HG03159 (cell line): Measurements from ENCODE around the gene MLLT1.

ENCODE experiments used
- ATAC-seq: cut with Tn5 transposase; IDR thresholded peaks from one replicate; pipeline ENCODE4 v1.9.1; 2021; ENCODE audit warnings: mild to moderate bottlenecking, moderate library complexity; ENCODE audit not compliant: unreplicated experiment

The MLLT1 gene

DNA sequence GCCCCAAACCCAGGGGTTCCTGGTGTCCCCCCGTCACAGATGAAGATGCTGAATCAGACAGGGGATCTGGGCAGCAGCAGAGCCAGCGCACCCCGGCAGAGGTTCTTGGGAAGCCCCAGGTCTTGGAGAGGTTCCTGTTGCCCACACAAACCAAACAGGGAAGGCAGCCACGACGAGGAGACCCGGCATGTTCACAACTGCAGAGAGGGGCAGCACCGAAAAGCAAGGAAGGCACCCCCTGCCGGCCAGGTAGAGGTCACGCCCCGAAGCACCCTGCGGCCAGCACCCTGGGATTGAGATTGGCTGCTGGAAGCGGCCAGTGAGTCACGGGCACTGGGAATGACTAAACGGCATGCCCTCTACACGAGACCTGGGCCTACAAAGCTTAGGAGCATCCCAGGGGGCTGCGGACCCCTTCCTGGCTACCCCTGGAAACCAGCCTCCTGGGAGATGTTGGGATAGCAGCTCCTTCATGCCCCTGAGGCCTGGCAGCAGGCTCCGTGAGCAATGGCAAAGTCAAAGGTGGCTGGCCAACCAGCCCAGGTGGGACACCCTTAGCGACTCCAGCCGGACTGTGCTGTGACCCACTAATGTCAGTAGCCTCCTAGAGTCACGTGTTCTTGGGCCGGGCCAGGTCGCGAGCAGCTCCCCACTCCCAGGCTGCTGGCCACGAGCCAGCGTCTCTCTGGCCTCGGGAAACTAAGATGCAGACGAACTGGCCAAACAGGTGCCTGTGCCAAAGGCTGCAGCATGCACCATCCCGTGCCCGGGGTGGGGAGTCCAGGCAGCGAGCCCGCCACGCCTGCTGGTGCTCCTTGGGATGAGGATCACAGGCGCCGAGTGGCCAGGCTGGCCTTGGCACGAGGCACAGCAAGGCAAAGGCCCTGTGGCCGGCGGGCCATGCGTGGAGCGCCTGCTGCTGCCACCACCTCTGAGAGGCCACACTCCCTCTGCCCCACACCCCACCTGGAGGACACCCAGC lies 43.2 kb downstream of the MLLT1 start:
- ATAC-seq: no peak

DNA sequence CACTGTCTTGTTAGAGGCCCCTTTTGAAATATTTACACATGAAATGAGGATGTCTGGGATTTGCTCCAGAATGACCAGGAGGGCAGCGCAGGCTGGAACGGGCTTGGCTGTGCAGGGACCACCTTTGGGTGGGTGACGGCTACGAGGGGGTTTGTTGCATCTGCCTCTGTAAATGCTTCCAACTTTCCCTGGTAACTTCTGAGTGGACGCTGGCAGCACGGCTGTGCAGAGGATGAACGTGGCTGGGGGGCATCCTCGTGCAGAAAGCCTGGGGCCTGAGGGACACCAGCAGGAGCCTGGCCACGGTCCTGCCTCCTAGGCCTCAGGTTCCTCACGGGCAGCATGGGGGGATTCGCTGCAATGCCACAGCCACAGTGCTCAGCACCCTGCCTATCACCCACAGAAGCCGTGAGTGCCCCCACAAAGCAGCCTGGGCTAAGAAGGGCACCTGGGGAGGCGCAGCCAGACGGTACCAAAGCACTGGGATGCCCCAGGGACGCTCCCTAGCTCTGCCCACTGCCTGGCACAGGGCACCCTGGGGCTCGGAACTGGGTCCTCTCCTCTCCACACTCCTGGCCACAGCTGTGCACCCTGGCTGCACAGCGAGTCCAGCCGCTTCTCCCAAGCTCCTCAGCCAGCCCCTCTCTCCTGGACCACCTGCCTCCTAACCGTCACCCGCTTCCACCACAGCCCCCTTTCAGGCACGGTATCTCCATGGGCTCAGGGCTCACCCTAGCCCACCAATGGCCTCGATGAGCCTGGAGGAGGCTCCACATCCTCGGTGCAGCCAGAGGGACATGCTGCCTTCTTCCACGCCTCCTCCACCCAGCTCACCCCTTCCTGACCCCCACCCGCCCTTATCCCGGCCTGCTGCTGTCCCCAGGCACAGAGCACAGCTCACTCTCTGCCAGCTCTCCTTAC lies 44.5 kb downstream of the MLLT1 start:
- ATAC-seq: no peak

DNA sequence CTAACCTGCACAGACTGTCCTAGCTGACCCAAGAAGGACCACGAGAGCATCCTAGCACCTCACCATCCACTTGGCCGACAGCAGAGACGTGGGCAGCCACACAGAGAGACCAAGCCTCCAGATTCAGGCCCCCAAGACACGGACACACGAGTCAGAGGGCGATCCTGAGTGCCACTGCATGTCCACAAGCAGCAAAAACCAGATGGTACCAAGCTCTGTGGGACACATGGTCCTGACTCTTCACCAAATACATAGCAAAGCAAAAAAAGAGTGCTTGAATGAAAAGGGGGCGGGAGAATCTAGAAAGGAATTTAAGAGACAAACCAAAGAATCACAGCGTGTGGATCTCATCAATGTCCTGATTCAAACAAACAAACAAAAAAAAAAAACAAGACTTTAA lies 45.2 kb downstream of the MLLT1 start:
- ATAC-seq: no peak

DNA sequence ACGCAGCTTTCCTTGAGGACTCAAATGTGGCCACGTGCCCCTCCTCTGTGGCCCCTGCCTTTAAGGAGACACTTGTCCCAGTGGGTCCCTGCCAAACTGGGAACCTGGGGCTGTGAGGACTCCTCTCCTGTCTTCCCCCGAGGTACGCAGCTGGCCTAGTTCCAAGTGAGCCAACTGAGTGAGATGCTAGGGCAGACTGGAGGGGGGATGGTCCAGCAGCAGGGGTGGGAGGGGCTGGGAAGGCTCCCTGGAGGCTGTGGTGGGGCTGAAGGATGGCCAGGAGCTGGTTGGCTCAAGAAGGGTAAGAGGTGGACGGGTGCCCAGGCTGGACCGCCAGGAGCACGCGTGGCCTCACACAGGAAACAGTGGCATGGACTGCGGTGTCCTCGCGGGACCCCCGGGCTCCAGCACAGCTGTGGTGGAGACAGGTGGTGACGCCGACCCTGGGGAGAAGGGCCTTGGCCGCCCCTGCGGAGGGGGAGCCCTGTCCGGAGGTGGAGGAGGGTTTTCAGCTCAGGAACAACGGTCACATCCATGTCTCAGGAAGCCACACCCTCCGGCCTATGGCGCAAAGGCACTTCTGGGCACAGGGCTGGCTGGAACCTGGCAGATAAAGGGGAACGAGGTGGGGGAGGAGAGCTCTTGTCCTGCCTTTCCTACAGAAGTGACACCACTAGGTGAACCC lies 45.8 kb downstream of the MLLT1 start:
- no peak for ATAC-seq

DNA sequence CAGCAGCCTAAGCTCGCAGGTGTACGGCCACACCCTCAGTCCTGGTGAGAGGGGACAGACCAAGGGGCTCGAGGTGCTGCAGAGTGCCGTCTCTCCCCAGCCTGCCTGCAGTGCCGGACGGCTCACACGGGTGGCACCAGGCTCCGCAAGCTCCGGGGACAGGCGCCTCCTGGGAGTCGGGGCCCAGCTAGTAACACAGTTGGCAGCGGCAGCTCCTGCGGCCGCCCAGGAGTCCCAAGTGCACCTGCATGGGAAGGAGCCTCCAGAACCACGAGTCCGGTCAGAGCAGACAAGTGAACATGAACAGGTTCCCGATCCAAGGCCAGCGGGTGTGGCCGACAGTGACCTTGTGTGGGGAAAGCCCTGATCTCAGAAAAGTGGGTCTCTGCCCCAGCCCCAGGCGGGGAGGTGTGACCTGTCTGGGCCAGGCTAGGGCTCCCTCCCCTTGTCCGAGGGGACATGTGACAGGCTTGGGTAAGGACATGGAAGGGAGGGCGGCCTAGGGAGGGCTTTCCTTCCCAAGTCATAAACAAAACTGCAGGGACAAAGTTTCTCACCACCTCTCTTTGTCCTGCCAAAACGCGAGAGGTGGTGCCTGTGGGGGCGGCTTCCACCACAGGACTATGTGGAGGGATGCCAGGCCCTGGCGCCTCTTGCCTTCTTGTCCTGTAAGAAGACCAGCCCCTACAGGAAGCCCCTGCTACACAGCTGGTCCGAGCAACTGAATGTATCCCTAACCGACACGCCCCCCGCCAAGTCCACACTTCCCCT lies 46.5 kb downstream of the MLLT1 start:
- ATAC-seq: no peak

DNA sequence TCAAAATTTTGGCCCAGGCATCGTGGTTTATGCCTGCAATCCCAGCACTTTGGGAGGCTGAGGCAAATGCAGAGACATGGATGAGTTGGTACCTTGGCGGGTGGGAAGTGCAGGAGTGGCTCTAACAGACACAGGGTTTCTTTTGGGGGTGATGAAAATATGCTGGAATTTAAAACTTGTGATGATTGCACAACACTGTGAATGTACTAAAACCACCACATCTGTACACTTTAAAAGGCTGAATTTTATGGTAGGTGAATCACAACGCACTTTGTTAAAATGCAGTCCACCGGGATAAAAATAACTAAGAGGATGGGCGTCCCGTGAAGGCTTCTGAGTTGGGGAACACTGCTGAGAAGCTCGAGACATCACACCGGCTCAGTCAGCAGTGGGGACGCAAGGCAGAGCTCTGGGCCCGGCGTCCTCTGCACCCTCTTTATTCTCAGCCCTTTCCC lies 47.1 kb downstream of the MLLT1 start:
- no peak for ATAC-seq

DNA sequence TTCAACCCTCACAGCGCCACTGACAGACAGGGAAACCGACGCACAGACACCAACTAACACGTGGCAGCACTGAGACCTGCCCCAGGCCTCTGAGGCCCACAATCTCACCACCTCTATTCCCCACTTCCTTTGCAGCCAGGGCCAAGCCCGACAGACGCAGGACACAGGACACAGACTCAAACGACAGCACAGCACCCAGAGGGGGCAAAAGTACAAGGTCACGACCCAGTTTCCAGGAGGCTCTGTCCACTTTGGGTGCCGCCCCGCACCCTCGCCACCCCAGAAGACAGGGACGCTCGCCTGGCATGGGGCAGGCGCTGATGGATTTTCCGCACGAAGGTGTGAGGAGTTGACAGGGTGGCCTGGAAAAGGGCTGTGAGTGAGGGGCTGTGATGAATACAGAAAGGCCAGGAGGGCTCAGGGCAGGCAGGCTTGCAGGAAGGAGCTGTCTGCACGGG lies 48.8 kb downstream of the MLLT1 start:
- no peak for ATAC-seq

DNA sequence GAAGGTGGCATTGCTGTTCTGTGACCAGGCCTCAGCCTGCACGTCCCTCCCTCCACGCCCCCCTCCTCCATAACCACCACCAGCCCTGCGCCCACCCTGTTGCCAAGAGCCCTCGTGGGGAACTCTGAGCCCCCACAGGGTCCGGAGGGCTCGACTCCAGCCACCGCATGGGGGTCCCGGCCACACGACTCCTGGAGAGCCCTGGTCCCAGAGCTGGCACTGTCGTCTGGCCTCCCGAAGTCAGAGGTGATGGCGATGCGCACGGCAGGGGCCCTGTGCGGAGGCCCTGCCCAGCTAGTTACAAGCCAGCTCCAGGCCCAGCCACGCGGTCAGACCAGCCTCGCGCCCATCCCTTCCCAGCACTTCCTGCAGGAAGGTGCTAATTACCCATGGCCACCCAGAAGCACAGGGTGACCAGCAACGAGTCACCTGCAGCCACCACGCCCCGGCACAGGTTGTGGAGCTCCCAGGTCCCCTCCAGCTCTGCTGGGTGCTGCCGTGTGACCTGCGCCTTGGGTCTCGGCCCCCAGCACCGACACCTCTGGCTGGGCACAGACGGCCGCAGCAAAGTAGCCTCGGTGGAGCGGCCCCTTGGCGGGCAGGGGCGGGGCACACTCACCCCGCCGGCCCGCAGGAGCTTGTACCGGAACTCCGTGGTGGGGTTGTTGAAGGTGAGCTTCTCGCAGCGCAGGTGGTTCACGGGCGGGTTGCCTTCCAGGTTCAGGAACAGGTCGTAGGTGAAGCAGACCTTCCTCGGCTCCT lies 49.6 kb downstream of the MLLT1 start:
- no peak for ATAC-seq

DNA sequence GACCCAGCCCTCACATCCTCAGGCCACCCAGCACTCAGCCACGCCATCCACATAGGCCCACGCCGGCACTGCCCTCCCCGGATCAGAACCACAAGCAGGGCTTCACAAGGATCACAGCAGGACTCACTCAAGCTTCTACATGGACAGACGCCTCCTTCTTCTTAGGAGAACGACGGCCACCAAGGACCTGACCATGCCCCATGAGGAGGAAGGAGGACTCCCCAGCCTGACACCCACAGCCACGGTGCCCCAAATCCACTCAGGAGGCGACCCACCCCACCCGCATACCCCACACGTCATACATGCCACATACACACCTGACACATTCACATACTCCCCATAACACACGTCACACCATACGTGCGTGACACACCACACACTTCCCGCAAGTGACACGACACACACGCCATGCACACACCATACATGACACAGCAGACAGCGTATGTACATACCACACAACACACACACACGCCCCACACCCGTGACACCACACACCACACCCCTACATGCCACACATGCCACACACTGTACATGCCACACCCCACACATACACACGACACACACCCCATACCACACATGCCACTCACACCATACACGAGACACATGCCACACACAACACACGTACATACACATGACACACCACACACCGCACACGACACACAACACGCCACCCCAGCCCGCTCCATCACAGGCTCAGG lies 50.4 kb downstream of the MLLT1 start:
- ATAC-seq: no peak

DNA sequence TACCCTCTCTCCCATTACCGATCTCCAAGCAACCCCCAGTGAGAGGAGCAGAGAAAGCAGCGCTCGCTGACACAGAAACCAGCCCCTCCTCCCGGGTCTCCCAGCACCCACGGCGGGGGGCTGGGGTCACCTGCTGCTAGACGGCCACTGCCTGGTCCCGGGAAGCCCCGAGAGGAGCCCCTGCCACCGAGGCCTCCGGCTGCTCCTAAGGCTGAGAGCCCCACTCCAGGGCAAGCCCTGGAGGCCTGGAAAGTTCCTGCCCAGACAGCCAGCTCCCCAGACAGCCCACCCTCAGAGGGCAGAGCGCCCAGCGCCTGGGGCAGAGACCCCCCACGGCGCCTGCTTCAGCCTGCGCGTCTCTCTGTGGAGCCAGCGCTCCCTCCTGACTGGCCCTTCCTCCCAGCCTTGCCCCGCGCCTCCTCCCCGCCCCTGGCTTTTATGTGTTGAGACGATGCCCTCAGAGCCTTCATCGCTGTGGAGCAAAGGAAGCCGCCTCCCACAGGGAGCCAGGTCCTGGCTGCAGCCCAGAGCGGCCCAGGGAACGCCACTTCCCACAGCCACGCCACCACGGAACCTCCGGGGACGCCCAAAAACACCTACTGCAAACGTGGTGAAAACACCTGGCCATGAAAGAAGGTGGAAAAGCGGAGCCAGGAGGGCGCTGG lies 51.1 kb downstream of the MLLT1 start:
- ATAC-seq: no peak

DNA sequence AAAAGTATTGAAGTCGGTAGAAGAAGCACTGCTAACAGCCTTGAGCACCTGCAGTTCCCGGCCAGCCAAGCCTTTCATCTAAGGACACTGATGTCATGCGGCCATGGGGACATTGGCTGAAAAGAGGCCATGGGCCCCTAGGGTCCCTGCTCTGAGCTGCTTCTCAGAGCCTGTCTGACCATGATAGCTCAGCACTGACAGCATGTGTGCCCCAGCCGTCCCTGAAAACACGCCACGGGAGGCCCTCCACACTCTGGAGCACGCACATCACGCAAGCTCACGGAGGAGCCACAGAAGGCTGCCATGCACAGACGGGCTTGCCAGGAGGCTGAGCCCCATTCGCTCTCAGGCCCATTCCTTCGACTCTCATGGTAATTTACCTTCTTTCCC lies 51.8 kb downstream of the MLLT1 start:
- no peak for ATAC-seq

DNA sequence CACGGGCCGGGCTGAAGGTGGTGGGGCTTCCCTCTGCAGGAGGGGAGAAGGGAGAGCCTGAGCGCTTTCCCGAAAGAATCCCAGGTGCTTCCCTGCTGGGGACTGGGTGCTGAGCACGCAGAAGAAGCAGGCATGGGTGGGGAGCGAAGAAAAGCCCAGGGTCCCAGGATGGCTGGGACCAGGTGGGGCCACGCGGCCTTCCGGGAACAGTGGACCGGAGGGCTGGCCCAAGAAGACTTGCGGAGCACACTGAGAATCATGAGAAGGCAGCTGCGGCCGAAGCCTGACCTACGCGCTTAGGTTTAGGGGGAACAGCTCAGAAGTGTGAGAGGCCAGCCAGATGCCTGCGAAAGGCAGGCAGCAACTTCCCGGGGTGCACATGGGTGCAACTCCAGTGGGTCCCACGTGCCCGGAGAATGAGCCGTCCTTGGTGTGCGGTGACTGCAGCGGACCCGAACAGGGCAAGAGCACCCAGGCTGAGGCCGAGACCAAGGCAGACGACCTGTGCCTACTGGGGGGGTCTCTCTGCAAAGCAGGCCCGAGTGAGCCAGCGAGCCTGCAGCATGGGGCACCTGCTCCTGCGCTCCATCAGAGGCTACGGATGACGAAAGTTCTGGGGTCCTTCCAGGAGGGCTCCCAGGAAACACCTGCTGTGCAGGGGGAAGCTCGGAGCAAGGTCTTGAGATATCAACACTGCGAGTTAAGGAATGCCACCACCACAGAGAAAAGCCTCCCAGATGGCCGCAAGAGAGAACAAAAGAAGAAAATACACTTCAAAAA lies 52.4 kb downstream of the MLLT1 start:
- ATAC-seq: no peak

DNA sequence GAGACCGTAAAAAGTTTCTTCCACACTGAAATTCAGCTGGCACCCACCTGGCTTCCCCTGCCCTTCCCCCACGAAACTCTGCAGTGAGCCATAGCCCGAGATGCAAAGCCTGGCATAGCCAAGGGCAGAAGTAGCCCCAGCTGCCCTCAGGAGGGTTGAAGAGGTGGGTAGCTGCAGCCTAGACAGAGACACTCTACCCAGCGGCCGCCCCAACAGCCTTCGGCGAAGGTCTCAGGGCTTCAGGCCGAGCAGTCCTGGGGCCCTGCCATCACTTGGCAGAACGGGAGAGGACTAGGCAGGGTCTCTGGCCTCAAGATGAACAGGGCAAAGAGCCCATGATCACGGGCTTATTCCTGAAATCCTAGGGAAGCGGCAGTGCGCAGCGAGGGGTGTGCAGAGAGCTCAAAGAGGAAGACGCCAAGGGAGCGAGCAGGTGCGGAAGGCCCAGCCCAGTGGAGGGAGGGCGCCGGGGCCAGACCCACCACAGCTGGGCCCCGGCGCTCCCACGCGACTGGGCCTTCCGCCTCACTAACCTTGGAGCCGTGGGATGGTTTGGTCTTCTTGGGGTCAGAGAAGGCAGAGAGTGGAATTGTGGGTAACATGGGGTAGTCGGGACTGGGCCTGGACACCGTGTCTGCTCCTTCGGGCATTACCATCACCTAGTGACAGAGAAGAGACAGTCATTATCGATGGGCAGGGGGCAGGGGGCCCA lies 53.2 kb downstream of the MLLT1 start:
- no peak for ATAC-seq

DNA sequence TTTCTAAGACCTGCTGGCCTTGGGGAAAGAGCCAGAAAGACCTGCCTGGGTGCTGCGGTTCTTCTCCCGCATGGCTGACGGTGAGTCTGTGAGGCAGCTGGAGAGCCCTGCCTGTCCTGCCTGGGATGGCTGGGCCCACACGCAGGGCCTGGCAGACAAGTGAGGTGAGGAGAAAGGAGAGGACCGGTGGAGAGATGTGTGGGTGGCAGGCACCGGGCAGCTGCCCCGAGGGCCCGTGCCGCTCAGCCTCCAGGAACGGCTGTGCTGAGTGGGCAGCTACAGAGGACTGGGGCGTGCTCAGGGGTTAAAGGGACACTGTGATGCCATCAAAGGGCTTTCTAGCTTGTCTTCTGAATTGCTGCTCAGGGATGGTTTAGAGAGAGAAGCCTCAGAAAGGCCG lies 53.8 kb downstream of the MLLT1 start:
- ATAC-seq: no peak

DNA sequence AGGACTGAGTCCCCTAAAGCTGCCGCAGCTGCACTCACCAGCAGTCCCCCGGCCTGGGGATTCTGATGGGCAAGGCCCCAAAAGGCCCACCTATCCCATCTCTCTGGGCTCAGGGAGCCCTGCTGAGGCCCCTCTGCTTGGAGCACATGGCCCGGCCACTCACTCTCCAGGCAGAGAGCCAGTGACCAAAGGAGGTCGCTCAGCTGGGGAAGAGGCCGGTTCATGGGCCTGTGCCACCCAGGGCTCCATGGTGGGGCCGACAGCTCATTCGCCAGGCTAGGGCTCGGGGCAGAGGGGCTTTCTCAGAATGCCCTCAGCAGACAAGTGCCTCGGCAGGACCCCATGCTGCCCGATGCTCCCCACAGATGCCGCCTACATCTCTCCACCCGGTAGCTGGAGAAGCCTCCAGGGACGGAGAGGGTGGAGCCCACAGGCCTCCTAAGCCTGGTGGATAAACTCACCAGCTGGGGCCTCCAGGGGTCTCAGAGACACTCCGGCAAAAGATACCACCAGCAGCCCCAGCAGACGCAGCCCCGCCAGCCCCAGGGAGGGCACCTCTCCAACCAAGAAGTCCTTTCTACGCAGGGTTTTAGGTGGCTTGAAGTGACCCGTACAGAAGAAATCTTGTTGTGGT lies 54.4 kb downstream of the MLLT1 start:
- ATAC-seq: no peak

DNA sequence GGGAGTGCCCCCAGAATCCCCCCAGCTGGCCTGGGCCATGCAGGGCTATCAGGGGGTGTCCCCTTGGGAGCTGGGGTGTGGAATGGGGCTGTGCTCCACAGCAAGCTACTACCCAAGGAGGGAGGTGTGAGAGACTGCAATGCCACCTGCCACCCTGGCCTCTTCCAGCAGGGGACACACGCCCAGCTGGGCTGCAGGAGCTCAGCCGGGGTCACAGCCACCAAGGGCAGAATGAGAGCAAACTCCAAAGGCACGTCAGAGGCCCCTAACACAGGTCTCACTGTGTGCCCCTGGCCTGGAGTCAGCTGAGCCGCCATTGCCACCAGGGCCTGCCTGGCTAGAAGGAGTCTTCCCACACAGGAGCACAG lies 55.5 kb downstream of the MLLT1 start:
- ATAC-seq: no peak
